ENCODE measurements around the gene CSRP1.

DNA sequence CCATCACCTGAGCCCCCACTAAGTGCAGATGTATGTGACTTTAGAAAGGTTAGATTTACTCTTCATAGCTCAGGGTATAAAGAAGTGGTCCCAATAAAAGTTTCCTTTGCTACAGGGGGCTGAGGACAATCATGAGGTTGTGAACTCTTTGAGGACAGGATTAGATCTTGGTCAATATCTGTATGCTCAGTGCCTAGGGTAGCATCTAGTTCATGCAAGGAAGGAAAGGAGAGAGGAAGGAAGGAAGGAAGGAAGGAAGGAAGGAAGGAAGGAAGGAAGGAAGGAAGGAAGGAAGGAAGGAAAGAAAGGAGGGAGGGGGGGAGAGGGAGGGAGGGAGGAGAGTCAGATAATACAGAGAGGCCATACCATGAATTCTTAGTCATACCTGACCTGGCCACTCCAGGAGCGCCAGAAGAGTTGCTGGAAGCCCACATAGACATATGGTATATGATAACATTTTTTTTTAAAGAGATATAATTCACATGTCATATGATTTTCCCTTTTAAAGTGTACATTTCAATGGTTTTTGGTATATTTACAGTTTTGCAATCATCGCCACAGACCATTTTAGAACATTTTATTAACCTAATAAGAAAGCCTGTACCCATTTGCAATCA is 9.7 kb upstream of the CSRP1 start:
- TF ChIP-seq, protein P1, sequence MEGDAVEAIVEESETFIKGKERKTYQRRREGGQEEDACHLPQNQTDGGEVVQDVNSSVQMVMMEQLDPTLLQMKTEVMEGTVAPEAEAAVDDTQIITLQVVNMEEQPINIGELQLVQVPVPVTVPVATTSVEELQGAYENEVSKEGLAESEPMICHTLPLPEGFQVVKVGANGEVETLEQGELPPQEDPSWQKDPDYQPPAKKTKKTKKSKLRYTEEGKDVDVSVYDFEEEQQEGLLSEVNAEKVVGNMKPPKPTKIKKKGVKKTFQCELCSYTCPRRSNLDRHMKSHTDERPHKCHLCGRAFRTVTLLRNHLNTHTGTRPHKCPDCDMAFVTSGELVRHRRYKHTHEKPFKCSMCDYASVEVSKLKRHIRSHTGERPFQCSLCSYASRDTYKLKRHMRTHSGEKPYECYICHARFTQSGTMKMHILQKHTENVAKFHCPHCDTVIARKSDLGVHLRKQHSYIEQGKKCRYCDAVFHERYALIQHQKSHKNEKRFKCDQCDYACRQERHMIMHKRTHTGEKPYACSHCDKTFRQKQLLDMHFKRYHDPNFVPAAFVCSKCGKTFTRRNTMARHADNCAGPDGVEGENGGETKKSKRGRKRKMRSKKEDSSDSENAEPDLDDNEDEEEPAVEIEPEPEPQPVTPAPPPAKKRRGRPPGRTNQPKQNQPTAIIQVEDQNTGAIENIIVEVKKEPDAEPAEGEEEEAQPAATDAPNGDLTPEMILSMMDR (IDR thresholded peaks at IDR 0.05): no peak
- no peak for TF ChIP-seq EZH2 (IDR thresholded peaks at IDR 0.05; ENCODE audit: borderline replicate concordance, insufficient read depth, low read depth, low read length, poor library complexity, severe bottlenecking)
